HepG2 (cell line): ENCODE measurements around the gene SLC23A3. TPM values are rescaled to one million over a fixed set of nuclear protein-coding genes. Genes with fewer than 3 reads are reported as not detected.

Experiments used
- ASH2L ChIP-seq: fragments of 300-600, 200-600 bp; sonication (generic); IDR thresholded peaks from 2 replicates; pipeline ENCODE4 v1.7.0; 2017; ENCODE audit warnings: low read depth, mild to moderate bottlenecking, moderate library complexity, mixed read lengths, low read length; ENCODE audit not compliant: insufficient read length
- CCDC6 ChIP-seq: sonication (generic); formaldehyde crosslinking; IDR thresholded peaks from 2 replicates; pipeline ENCODE4 v1.8.1; 2022; ENCODE audit warnings: mild to moderate bottlenecking, missing genetic modification reagents, moderate library complexity
- ELF3 ChIP-seq: IDR thresholded peaks from 2 replicates; pipeline ENCODE4 v1.6.1; 2016; ENCODE audit warnings: missing genetic modification reagents, missing compliant biosample characterization
- GABPB1 ChIP-seq: IDR thresholded peaks from 2 replicates; pipeline ENCODE4 v1.6.1; 2016; ENCODE audit warnings: mild to moderate bottlenecking, missing genetic modification reagents, moderate library complexity, missing compliant biosample characterization
- HOXA3 ChIP-seq: sonication (generic); formaldehyde crosslinking; IDR thresholded peaks from 2 replicates; pipeline ENCODE4 v1.5.0; 2020; ENCODE audit warnings: missing genetic modification reagents
- IRF2 ChIP-seq: IDR thresholded peaks from 2 replicates; pipeline ENCODE4 v1.6.1; 2018; ENCODE audit warnings: missing genetic modification reagents, missing compliant biosample characterization
- IRX3 ChIP-seq: sonication (generic); formaldehyde crosslinking; IDR thresholded peaks from 2 replicates; pipeline ENCODE4 v1.8.1; 2023; ENCODE audit warnings: mild to moderate bottlenecking, low read depth, missing genetic modification reagents, borderline replicate concordance
- MATR3 ChIP-seq: sonication (generic); formaldehyde crosslinking; IDR thresholded peaks from 2 replicates; pipeline ENCODE4 v1.4.0; 2020; ENCODE audit warnings: missing genetic modification reagents
- PRMT3 ChIP-seq: sonication (generic); formaldehyde crosslinking; IDR thresholded peaks from 2 replicates; pipeline ENCODE4 v1.8.1; 2022; ENCODE audit warnings: low read depth, mild to moderate bottlenecking, moderate library complexity, missing genetic modification reagents, borderline replicate concordance
- RAD51 ChIP-seq: fragments of 450-650 bp; IDR thresholded peaks from 2 replicates; pipeline ENCODE4 v1.6.1; 2016; ENCODE audit warnings: borderline replicate concordance
- RXRA ChIP-seq: sonication (generic); formaldehyde crosslinking; IDR thresholded peaks from 2 replicates; pipeline ENCODE4 v1.5.1; 2020; ENCODE audit warnings: missing genetic modification reagents
- TCF7L2 ChIP-seq: IDR thresholded peaks from 2 replicates; pipeline ENCODE4 v1.6.1; 2011; ENCODE audit warnings: mild to moderate bottlenecking, low read depth, low read length, moderate library complexity
- ZBTB21 ChIP-seq: sonication (generic); formaldehyde crosslinking; IDR thresholded peaks from 2 replicates; pipeline ENCODE4 v1.4.0; 2020; ENCODE audit warnings: missing genetic modification reagents
- ZFP36L2 ChIP-seq: sonication (generic); formaldehyde crosslinking; IDR thresholded peaks from 2 replicates; pipeline ENCODE4 v1.4.0; 2020; ENCODE audit warnings: missing genetic modification reagents
- ZNF713 ChIP-seq: sonication (generic); formaldehyde crosslinking; IDR thresholded peaks from 2 replicates; pipeline ENCODE4 v1.4.0; 2020; ENCODE audit warnings: mild to moderate bottlenecking, missing genetic modification reagents
- ZNF75D ChIP-seq: sonication (generic); formaldehyde crosslinking; IDR thresholded peaks from 2 replicates; pipeline ENCODE4 v1.8.1; 2023; ENCODE audit warnings: missing genetic modification reagents, mild to moderate bottlenecking, borderline replicate concordance
- polyA plus RNA-seq, 8 experiments: library from polyadenylated mRNA; depleted of rRNA in 3 of 8; stranded (reverse) in 7 of 8; unstranded in 1 of 8; fragments of >200 nt; fragmentation: Illumina TruSeq in 4 of 8; extraction: Trizol in 4 of 8; gene quantifications; 2 replicates each; pipeline versions ENCODE4 v1.2.1 to v1.2.3, GENCODE V29; 2011 to 2016; ENCODE audit warnings: low read depth in 4 of 8, missing spikeins in 1 of 8, mixed read lengths in 1 of 8; ENCODE audit not compliant: insufficient read depth in 1 of 8
- total RNA-seq, 5 experiments: library from RNA; depleted of rRNA; stranded (reverse); fragments of >200 nt; fragmentation: Illumina TruSeq; extraction: Trizol; gene quantifications; 2 replicates each; pipeline ENCODE4 v1.2.3, GENCODE V29; 2016; ENCODE audit warnings: low read depth in 1 of 5
- TF ChIP-seq, protein P1 (sequence below): IDR thresholded peaks from 2 replicates; pipeline ENCODE4 v1.6.1; 2016; ENCODE audit warnings: mild to moderate bottlenecking
- TF ChIP-seq, protein P2 (sequence below): sonication (generic); formaldehyde crosslinking; IDR thresholded peaks from 2 replicates; pipeline ENCODE4 v1.4.0; 2020; ENCODE audit warnings: low read depth, mild to moderate bottlenecking, missing genetic modification reagents
- TF ChIP-seq, protein P3 (sequence below): sonication (generic); formaldehyde crosslinking; IDR thresholded peaks from 2 replicates; pipeline ENCODE4 v1.5.0; 2020; ENCODE audit warnings: missing genetic modification reagents
- TF ChIP-seq, protein P4 (sequence below): sonication (generic); formaldehyde crosslinking; IDR thresholded peaks from 2 replicates; pipeline ENCODE4 v1.9.0; 2021; ENCODE audit warnings: mild to moderate bottlenecking, missing genetic modification reagents

SLC23A3 gene
- total and polyA plus RNA-seq, 2 of the 13 experiments (the other 11 are each of a cell fraction or from before 2014, with no cell fraction given), result 0.38 to 0.78 TPM

DNA sequence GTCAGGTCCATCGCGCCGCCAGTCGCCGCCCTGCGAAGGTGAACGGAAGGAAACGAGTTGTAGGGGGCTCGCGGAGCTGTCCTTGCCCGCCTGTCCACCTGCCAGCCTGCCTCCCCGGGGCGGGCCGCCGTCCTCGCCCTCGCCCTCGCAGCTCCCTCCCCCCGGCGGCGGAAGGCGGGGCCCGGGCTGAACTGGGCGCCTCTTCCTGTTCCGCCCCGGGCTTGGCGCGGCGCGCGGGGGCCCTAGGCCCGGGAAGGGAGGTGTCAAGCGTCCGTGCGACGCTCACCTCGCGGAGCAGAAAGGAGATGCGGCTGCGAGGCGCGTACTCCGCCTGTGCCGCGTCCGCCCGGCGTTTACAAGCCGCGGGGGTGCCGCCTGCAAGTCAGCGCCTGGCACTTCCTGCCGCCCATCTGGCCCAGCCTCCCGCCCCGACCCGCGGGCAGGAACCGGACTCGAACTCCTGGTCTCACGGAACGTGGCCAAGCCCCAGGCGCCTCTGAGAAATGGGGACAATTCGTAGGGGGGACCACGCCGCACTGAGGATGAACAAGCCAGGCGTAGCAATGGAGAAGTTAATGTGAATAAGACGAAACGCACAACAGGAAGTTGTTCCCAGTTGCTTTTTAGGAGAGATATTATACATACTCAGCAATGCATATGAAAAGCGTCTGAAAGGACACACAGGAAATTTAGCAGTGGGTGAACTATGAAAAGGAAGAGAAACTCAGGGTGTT lies 7.2 kb upstream of the SLC23A3 start, which contains the start of gene CNPPD1 (continued):
- TF ChIP-seq, protein P1, sequence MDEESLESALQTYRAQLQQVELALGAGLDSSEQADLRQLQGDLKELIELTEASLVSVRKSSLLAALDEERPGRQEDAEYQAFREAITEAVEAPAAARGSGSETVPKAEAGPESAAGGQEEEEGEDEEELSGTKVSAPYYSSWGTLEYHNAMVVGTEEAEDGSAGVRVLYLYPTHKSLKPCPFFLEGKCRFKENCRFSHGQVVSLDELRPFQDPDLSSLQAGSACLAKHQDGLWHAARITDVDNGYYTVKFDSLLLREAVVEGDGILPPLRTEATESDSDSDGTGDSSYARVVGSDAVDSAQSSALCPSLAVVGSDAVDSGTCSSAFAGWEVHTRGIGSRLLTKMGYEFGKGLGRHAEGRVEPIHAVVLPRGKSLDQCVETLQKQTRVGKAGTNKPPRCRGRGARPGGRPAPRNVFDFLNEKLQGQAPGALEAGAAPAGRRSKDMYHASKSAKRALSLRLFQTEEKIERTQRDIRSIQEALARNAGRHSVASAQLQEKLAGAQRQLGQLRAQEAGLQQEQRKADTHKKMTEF (CRISPR knock-in tag), result peak; percentile 89
- TF ChIP-seq RXRA (CRISPR knock-in tag) (peak; percentile 44; the same call in 1 of the 2 replicates), ELF3 (CRISPR knock-in tag) (peak; percentile 99), ASH2L (peak; percentile 22), ZNF713 (CRISPR knock-in tag) (no peak; the same call in 1 of the 2 replicates), PRMT3 (CRISPR knock-in tag) (peak; percentile 95), TCF7L2 (no peak), RAD51 (no peak), ZBTB21 (CRISPR knock-in tag) (no peak), HOXA3 (peak; percentile 91), IRF2 (CRISPR knock-in tag) (peak; percentile 85; the same call in 1 of the 2 replicates), ZFP36L2 (CRISPR knock-in tag) (0 out of 2 replicates have a peak, but pooled peaks have one; percentile 84), CCDC6 (CRISPR knock-in tag) (peak; percentile 92), ZNF75D (CRISPR knock-in tag) (no peak; the same call in 1 of the 2 replicates), GABPB1 (CRISPR knock-in tag) (peak; percentile 95), MATR3 (no peak), IRX3 (no peak; the same call in 1 of the 2 replicates)
- TF ChIP-seq, protein P2, sequence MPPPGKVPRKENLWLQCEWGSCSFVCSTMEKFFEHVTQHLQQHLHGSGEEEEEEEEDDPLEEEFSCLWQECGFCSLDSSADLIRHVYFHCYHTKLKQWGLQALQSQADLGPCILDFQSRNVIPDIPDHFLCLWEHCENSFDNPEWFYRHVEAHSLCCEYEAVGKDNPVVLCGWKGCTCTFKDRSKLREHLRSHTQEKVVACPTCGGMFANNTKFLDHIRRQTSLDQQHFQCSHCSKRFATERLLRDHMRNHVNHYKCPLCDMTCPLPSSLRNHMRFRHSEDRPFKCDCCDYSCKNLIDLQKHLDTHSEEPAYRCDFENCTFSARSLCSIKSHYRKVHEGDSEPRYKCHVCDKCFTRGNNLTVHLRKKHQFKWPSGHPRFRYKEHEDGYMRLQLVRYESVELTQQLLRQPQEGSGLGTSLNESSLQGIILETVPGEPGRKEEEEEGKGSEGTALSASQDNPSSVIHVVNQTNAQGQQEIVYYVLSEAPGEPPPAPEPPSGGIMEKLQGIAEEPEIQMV (CRISPR knock-in tag), result peak; percentile 95
- TF ChIP-seq, protein P3, sequence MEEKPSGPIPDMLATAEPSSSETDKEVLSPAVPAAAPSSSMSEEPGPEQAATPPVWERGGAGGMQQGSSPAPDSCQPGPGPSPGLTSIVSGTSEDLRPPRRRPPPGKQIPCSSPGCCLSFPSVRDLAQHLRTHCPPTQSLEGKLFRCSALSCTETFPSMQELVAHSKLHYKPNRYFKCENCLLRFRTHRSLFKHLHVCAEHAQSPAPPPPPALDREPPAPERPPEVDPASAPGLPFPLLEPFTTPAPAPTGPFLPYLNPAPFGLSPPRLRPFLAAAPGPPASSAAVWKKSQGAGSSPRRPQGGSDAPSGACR, result peak; percentile 98
- TF ChIP-seq, protein P4, sequence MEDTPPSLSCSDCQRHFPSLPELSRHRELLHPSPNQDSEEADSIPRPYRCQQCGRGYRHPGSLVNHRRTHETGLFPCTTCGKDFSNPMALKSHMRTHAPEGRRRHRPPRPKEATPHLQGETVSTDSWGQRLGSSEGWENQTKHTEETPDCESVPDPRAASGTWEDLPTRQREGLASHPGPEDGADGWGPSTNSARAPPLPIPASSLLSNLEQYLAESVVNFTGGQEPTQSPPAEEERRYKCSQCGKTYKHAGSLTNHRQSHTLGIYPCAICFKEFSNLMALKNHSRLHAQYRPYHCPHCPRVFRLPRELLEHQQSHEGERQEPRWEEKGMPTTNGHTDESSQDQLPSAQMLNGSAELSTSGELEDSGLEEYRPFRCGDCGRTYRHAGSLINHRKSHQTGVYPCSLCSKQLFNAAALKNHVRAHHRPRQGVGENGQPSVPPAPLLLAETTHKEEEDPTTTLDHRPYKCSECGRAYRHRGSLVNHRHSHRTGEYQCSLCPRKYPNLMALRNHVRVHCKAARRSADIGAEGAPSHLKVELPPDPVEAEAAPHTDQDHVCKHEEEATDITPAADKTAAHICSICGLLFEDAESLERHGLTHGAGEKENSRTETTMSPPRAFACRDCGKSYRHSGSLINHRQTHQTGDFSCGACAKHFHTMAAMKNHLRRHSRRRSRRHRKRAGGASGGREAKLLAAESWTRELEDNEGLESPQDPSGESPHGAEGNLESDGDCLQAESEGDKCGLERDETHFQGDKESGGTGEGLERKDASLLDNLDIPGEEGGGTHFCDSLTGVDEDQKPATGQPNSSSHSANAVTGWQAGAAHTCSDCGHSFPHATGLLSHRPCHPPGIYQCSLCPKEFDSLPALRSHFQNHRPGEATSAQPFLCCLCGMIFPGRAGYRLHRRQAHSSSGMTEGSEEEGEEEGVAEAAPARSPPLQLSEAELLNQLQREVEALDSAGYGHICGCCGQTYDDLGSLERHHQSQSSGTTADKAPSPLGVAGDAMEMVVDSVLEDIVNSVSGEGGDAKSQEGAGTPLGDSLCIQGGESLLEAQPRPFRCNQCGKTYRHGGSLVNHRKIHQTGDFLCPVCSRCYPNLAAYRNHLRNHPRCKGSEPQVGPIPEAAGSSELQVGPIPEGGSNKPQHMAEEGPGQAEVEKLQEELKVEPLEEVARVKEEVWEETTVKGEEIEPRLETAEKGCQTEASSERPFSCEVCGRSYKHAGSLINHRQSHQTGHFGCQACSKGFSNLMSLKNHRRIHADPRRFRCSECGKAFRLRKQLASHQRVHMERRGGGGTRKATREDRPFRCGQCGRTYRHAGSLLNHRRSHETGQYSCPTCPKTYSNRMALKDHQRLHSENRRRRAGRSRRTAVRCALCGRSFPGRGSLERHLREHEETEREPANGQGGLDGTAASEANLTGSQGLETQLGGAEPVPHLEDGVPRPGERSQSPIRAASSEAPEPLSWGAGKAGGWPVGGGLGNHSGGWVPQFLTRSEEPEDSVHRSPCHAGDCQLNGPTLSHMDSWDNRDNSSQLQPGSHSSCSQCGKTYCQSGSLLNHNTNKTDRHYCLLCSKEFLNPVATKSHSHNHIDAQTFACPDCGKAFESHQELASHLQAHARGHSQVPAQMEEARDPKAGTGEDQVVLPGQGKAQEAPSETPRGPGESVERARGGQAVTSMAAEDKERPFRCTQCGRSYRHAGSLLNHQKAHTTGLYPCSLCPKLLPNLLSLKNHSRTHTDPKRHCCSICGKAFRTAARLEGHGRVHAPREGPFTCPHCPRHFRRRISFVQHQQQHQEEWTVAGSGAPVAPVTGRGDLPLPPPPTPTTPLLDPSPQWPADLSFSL (CRISPR knock-in tag), result no peak
